Astrocyte of the spinal cord (primary cell): ENCODE data around the gene WDR62.

Experiments used
- DNase-seq: peaks from one replicate; pipeline ENCODE4 v3.0.0; 2011; ENCODE audit warnings: low read depth, low spot score
- H3K4me3 ChIP-seq: 2 replicates; pipeline ENCODE4 v1.5.1; 2011; ENCODE audit warnings: low read depth, mild to moderate bottlenecking, low read length, moderate library complexity
- CTCF ChIP-seq: IDR thresholded peaks from 2 replicates; pipeline ENCODE4 v1.5.1; 2012; ENCODE audit warnings: low read depth, mild to moderate bottlenecking, low read length, inconsistent platforms
- in situ Hi-C: cut with HindIII; loops from 2 replicates; pipeline ENCODE4 v1.10.0; 2017; ENCODE audit warnings: low sequenced_read_pairs

Gene WDR62

GRCh38 chr19:36114721-36115452 is 60.2 kb downstream of the WDR62 start, which contains the start of gene POLR2I:
Gene POLR2I, minus strand, starts transcription at chr19:36114875. Its CDS starts 19 bp downstream, at chr19:36114856.
- in situ Hi-C loops: no loop called here
- peak; percentile 100 for DNase-seq
- no peak for TF ChIP-seq CTCF
- peak within 1 kb of the TSS; percentile 95 for H3K4me3 ChIP-seq

- no peak for TF ChIP-seq CTCF
- H3K4me3 ChIP-seq: peak within 1 kb of the TSS; percentile 95
- in situ Hi-C loops: no loop called here
- peak; percentile 42 for DNase-seq
Measured at GRCh38 chr19:36115453-36116343, 61.0 kb downstream of the WDR62 start, which contains the start of gene TBCB. Gene TBCB, plus strand, starts transcription at chr19:36115468. Its CDS starts 93 bp downstream, at chr19:36115561.

DNA sequence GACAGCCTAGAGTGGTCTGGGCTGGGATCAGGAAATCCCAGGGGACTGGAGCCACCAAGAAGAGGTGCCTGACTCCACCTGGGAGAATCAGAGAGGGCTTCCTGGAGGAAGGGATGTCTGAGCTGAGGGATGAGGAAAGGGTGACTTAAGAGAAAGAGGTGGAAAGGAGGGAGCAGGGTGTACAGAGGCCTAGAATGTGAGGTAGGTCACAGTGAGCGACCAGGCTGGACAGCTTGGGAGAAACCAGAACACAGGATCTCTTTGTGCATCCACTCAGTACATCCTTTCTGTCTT is 61.6 kb downstream of the WDR62 start:
- H3K4me3 ChIP-seq: peak overlapping the region; percentile 76
- in situ Hi-C loops: no loop called here
- no peak for DNase-seq
- no peak for TF ChIP-seq CTCF

- in situ Hi-C loops: no loop called here
- H3K4me3 ChIP-seq: no peak overlapping the region
- no peak for TF ChIP-seq CTCF
- no peak for DNase-seq
Measured at GRCh38 chr19:36120092-36120983, 65.6 kb downstream of the WDR62 start.

- no peak for DNase-seq
- in situ Hi-C loops: no loop called here
- no peak for TF ChIP-seq CTCF
- H3K4me3 ChIP-seq: no peak overlapping the region
Measured at GRCh38 chr19:36120984-36121358, 66.3 kb downstream of the WDR62 start.
